Upper lobe of right lung (tissue), 1 donor: ENCODE measurements around the gene CHST2. TPM values are rescaled to one million over a fixed set of nuclear protein-coding genes. Genes with fewer than 3 reads are reported as not detected.

Experiments
- ATAC-seq: fragments of 200-7000 bp; cut with Tn5 transposase; one replicate; pipeline ENCODE4 v1.9.1; 2020; ENCODE audit warnings: mild to moderate bottlenecking, moderate library complexity
- DNase-seq: peaks from one replicate; pipeline ENCODE4 v3.0.0-alpha.2; 2020
- H3K27ac ChIP-seq: fragments of 200-600 bp; one replicate; pipeline ENCODE4 v1.8.0; 2022
- H3K27me3 ChIP-seq: fragments of 200-600 bp; one replicate; pipeline ENCODE4 v1.8.0; 2022; ENCODE audit warnings: mild to moderate bottlenecking
- H3K36me3 ChIP-seq: fragments of 200-600 bp; one replicate; pipeline ENCODE4 v1.8.0; 2022
- H3K4me1 ChIP-seq: fragments of 200-600 bp; one replicate; pipeline ENCODE4 v1.8.0; 2022
- H3K4me3 ChIP-seq: fragments of 200-600 bp; one replicate; pipeline ENCODE4 v1.8.0; 2022; ENCODE audit warnings: mild to moderate bottlenecking
- H3K9me3 ChIP-seq: fragments of 200-600 bp; one replicate; pipeline ENCODE4 v1.8.0; 2022
- intact Hi-C: fragments of 100-400 bp; cut with DNase I; formaldehyde crosslinking; loops from one replicate; pipeline ENCODE4 v1.11.0; 2022
- total RNA-seq: library from RNA; stranded (reverse); fragmentation: NEBNext Ultra II Directional; extraction: Animal tissue kit (Norgen Biotek cat#: 25700); gene quantifications from one replicate; pipeline ENCODE4 v1.2.1, GENCODE V29; 2021
- TF ChIP-seq, protein P1 (sequence below): fragments of 200-600 bp; IDR thresholded peaks from one replicate; pipeline ENCODE4 v1.8.0; 2022; ENCODE audit warnings: antibody characterized with exemption
- donor health status: DM: no; HTN: yes; CAD: no; lungs with severe emphysema.

Gene CHST2
- total RNA-seq, 1 donor from 2014 or later: 8.2 TPM

DNA sequence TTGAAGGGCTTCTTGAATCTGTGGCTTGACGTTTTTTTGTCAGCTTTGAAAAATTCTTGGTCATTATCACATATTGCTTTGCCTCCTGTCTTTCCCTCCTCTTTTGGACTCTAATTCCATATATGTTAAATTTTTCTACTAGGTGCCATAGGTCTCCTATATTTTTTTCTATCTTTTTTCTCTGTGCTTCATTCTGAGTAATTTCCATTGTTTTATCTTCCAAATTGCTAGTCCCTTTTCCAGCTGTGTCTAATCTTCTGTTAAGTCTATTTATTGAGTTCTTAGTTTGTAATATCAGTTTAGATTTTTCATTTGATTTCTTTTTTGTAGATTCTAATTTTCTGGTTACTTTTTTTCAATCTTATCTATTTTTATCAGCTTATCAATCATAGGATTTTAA lies 53.7 kb downstream of the CHST2 start:
- no peaks in the 10 kb centered on the region for H3K27me3 ChIP-seq
- H3K9me3 ChIP-seq: no peaks in the 10 kb centered on the region
- H3K4me1 ChIP-seq: peaks cover 10% of the 10 kb centered on the region
- H3K36me3 ChIP-seq: no peaks in the 10 kb centered on the region
- intact Hi-C loops: no loop called here
- ATAC-seq (no peak), DNase-seq (no peak)
- H3K27ac ChIP-seq: no peak overlapping the region
- TF ChIP-seq, protein P1, sequence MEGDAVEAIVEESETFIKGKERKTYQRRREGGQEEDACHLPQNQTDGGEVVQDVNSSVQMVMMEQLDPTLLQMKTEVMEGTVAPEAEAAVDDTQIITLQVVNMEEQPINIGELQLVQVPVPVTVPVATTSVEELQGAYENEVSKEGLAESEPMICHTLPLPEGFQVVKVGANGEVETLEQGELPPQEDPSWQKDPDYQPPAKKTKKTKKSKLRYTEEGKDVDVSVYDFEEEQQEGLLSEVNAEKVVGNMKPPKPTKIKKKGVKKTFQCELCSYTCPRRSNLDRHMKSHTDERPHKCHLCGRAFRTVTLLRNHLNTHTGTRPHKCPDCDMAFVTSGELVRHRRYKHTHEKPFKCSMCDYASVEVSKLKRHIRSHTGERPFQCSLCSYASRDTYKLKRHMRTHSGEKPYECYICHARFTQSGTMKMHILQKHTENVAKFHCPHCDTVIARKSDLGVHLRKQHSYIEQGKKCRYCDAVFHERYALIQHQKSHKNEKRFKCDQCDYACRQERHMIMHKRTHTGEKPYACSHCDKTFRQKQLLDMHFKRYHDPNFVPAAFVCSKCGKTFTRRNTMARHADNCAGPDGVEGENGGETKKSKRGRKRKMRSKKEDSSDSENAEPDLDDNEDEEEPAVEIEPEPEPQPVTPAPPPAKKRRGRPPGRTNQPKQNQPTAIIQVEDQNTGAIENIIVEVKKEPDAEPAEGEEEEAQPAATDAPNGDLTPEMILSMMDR: no peak
- H3K4me3 ChIP-seq: no peak overlapping the region

Other genes with a start within 250 kb of the CHST2 start
- gene PCOLCE2, start 230.7 kb upstream of the CHST2 start, total RNA-seq: 23.3 TPM
- not detected for gene PAQR9, start 156.1 kb upstream of the CHST2 start, total RNA-seq
- gene U2SURP, start 118.2 kb upstream of the CHST2 start, total RNA-seq: 75.8 TPM